ENCODE measurements around the gene ZNF587.

GRCh38 chr19:57872450-57872849 is 22.8 kb downstream of the ZNF587 start:
- TF ChIP-seq CTCF (IDR thresholded peaks at IDR 0.05 in 2 of 3, conservative IDR thresholded peaks at IDR 0.05 in 1 of 3; ENCODE audit: control insufficient read depth in 2 of 3, extremely low read depth in 1 of 3, insufficient read depth in 1 of 3, low read depth in 3 of 3, low read length in 3 of 3): no peak
- TF ChIP-seq MTA3 (IDR thresholded peaks at IDR 0.05; ENCODE audit: borderline replicate concordance, low read length): no peak
- no peak for TF ChIP-seq RCOR1 (conservative IDR thresholded peaks at IDR 0.05; ENCODE audit: low read depth, low read length)
- TF ChIP-seq SP1 (IDR thresholded peaks at IDR 0.05; ENCODE audit: low read depth, low read length): no peak
- TF ChIP-seq BRCA1 (IDR thresholded peaks at IDR 0.05; ENCODE audit: low read depth, low read length): no peak
- no peak for TF ChIP-seq SIN3A (IDR thresholded peaks at IDR 0.05; ENCODE audit: low read depth, low read length)

All from GM12878 (cell line).